ENCODE measurements around the gene DCLK1.

DCLK1 gene

DNA sequence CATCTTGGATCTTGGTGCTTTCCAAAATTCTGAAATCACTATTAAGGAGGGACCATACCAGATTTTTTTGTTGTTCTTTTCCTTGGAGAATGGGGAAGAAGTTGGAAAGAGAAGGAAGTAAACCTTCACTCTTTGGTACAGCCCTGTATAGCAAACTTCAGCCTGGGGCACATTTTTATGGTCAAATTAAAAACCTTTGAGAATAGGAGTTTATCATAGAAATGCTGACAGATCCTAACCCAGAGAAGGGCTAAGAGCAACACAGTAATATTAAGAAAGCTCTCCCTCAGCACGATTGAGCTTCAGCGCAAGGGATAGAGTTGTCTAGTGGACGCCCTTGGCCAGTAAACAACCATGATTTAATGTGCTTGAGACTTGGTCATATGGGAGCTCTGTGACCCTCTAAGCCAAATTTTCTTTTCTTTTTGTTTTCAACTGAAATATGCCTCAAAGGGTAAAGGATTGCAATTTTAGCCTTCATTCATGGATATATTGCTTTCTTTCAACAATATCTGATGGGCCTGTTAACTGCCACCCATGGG, 360.4 kb downstream of the DCLK1 start:
- DNase-seq: no peak

DNA sequence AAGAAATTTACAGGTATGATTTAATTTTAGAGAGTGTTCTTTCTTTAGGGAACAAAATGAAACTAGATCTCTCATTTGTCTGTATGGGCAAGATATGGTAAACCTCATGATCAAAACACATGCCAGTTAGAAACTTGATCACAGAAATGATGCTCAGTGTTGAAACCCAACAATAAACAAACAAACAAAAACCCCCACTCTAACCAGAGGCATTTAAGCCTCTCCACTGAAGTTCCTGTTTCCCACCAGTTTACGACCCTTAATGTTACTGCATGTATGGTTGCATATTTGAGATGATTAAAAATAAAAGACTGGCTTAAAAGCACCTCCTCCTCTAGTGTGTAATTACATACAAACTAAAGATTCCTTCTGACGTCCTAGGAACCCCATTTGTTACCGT, 361.4 kb downstream of the DCLK1 start:
- DNase-seq: no peak

DNA sequence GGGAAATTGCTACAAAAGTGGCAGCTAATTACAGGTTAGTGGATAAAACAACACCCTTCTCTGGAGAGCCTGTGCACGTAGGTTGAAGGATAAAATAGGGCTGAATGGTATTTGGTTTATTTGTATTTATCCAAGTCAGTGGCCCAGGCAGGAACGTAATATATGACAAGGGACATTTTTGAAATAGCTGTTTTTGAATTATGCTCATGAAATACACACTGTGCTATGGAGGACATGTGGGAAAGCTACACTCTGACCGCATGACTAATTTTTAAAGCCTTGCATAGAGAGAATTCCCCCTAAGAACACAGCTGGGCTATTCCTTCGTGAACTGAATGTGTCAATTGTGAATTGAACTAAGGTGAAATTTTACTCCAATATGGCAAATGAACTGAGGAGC, 362.6 kb downstream of the DCLK1 start:
- no peak for DNase-seq

DNA sequence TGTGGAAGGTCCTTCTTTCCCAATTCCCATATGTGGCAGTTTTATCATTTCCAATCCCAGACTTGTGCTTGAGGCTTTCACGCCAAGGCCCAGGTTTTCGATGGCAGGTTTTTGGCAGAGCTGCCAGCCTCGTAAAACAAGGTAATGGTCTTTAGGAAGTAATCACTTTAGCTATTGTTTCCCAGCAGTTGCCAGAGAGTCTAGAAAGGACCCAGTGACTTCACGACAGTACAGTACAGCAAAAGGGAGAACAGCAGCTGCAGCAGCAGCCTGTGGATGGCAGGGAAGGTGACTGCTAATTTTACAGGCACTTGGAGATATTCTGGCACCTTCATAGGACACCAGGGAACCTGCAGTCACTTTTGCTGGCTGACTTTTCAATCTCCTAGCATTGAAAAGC, 363.1 kb downstream of the DCLK1 start:
- peak; percentile 81 for DNase-seq

DNA sequence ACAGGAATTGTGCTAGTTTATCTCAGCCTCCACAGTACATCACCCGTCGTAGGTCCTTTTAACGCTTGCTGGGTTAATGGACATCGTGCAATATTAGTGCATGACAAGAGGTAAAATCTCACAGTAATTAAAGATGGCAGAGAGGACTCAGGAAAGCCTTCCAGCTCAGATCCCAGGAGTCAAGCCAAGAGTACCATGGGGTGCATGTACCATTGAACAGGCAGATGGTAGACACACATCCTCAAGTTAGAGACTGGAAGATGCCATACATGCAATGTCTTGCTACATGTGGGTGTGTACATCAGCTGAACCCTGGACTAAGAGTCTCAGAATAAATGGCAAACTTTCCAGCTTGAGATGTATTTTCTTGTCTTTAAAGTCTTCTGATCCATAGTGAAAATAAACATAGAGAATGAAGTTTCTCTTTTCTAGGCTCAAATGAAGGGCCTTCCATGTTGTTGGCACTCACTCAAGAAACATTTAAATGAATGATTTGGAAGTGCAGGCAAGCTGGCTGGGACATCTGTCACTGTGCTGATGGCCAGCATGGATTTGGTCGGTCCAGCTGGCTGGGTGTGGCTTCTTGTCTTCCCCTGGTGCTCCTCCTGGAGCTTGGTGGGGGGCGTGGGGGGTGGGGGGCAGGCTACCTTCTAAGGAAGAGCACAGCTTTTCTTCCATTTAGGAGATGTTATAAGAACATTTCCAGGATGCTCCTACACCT, 363.8 kb downstream of the DCLK1 start:
- peak; percentile 90 for DNase-seq

DNA sequence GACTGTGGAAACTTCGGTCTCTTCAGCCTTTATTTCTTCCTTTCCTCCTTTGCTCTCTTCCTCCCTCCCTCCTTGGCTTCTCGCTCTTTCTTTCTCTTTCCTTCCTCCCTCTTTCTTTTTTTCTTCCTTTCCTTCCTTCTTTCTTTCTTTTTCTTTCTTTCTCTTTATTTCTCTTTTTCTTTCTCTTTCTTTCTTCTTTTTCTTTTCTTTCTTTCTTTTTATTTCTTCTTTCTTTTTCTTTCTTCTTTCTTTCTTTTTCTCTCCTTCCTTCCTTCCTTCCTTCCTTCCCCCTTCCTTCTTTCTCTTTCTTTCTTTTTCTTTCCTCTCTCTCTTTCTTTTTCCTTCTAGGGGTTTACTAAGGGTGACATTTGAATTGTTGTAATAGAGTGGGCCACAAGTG, 364.5 kb downstream of the DCLK1 start:
- no peak for DNase-seq

DNA sequence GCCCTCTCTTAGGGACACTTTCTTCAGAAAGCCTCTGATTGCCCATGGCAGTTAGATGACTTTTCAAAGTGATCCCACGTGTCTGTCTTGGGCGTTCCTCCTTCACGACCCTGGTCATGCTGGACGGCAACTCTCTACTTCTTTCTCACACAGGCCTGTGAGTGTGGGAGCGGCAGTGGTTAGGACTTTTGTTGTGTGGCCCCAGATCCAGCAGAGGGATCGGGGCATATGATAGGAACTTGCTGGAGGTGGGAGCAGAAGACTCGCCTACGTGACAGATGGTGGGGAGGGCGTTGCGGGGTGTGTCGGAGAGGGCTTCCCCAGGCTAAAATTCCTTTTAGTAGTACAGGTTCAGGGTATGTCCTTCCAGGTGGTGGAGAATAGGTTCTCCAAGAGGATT, 365.2 kb downstream of the DCLK1 start:
- DNase-seq: no peak

DNA sequence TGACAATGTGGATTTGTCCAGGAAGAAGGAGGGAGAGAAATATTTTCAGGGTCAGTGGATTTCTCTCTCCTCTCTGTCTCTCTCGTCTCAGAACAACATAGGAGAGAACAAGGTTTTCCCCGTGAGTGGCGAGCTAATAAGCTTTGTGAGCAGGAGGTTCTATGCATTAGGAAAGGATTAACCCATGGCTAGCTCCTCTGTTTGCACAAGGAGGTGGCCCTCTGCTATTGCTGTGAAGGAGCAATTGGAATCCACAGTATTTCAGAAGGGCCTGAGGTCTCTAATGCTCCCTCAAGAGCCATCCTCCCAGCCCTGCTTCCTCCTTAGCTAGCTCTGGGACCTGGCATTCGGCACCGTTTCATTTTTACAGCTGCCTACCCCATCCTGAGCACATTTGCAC, 365.8 kb downstream of the DCLK1 start:
- no peak for DNase-seq

DNA sequence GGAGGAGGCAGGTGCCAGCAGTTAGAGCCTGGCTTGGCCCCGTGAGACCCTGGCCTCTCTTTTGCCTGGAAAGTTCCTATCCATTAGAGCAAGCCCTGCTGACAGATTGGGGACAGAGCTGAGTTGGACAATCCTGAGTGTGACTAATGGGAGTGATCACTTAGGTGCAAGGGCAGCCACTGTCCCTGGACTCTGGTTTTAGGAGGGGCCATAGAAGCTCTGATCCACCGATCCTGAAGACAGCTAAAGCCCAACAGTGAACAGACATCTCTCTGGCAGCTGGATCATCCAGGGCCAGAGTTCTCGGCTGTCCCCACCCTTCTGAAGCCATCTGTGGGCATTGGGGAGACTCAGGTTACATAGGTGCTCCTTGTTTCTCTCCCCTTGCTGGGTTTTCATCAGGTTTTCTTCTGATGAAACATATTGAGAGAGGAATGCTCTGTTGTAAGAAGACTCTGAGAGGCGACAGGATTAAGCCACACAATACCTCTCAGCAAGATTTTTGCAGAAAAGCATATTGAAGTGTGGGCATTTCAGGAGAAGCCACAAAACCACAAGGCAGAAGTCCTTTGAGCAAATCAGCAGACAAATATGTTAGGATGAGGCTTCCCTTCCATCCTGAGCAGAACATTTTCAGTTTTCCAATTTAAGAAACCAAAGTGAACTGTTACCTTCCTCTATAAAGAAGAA, 366.7 kb downstream of the DCLK1 start:
- DNase-seq: no peak

DNA sequence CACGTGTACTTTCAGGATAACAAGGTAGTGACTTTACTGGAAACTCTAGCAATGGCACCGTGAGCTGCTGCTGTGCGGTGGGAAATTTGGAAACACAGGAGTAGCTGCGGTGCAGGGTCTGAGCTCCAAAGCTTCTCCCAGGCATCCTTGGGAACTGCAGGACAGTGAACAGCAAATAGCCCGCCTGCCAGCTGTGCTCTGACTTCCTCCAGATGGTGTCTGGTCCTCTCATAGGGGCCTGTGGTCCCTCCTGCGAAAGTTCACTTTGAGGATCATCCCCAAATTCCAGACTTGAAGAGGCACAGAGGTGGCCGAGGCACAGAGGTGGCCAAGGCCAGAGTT, 367.4 kb downstream of the DCLK1 start:
- no peak for DNase-seq

DNA sequence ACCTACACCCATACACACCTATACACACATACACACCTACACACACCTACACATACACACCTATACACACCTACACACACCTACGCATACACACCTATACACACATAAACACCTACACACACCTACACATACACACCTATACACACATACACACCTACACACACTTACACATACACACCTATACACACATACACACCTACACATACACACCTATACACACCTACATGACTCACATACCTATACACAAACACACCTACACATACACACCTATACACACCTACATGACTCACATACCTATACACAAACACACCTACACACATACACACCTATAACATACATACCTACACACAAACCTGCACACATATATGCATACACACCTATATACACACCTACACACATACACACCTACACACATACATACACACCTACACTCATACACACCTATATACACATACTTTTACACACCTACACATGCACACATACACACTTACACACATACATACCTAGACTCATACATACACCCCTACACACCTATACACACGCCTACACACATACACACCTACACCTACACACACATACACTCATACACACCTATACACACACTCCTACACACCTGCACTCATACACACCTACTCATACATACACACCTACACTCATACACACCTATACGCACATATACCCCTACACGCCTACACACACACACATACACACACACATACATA, 368.0 kb downstream of the DCLK1 start:
- no peak for DNase-seq

DNA sequence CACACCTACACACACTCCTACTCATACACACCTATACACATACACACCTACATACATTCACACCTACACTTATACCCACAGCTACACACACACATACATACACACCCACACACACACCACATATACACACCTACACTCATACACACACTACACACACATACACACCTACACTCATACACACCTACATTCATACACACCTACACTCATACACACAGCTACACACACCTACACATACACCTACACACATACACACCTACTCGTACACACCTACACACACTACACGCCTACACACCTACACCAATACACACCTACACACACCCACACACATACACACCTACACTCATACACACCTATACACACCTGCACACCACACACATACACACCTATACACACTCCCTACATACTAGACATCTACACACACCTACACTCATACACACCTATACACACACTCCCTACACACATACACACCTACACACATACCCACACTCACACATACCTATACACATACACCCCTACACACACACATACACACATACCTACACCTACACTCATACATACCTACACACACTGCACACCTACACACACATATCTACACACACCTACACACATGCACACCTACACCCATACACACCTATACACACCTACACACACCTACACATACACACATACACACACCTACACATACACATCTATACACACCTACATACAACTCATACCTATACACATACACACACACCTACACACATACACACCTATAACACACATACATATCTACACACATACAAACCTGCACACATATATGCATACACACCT, 369.5 kb downstream of the DCLK1 start:
- DNase-seq: no peak

DNA sequence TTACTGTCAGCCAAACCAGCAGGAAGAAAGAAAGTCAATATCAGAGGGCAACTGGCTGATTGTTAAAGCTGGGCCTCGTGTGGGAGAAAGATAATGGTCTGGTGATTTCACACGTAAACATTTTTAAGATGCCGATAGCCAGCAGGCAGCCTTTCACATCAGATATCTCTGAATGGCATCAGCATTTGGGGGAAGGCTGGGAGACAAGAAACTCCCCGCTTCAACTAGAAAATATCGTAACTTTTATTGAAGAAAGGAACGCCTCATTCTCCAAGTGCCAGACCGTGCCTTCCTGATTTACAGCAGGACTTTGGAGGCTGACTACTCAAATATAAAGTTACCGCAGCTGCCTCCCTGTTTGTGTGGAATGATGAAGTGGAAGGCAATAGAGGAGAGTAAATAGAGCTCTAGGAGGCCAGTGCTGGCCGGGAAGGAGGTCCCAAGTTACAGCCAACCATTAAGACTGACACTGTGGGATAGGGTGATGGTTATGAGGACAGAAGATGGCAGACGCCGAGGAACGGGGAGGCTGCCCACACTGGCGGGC, 370.4 kb downstream of the DCLK1 start:
- no peak for DNase-seq

DNA sequence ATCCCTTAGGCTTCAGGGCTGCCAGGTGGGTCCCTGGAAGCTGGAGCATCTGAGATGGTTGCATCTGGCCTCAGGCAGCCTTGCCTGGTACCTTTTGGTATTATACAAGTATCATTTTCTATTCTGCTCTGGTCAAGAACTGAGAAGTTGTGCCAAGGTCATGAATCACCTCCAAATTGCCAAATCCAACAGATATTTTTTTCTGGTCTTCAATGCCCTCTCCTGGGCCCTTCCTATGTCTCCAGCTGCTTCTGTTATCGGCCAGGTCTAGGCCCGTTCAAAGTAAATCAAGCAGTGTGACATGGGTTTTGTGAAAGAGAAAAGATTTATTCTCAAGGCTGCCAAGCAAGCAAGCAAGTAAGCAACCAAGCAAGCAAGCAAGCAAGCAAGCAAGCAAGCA, 383.6 kb downstream of the DCLK1 start:
- no peak for DNase-seq

DNA sequence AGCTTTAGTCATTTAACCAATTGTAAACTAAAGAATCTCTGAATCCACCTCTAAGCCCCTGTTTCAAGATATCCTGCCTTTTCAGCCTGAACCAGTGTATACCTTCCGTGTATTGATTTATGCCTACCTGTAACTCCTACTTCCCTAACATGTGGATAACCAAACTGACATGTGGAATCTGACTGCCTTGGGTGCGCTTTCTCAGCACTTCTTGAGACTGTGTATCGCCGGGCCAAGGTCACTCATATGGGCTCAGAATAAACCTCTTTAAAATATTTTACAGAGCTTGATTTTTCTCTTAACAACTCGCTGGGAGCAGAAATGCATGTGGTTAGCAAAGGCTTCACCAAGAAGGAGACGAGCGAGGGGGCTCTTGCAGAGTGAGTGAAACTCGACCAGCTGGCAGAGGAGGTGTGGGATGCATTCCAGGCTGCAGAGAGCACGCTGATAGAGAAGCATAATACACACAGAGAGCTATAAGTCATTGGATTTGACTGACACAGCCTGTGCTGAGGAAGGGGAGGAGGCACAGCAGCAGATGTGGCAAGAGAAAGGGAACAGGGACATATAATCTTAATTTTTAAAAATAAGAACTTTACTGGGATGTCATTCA, 386.5 kb downstream of the DCLK1 start:
- DNase-seq: peak; percentile 11

DNA sequence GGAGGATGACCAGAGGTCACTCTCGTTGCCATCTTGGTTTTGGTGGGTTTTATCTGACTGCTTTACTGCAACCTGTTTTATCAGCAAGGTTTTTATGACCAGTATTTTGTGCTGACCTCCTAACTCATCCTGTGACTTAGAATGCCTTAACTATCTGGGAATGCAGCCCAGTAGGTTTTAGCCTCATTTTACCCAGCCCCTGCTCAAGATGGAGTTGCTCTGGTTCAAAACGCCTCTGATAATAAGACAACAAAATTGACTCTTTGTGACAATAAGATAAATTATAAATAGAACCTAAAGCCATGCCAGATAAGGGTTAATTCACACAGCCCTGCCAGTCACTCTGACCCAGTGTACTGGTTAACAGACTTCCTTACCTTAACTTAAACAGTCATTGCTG, 387.0 kb downstream of the DCLK1 start:
- no peak for DNase-seq

DNA sequence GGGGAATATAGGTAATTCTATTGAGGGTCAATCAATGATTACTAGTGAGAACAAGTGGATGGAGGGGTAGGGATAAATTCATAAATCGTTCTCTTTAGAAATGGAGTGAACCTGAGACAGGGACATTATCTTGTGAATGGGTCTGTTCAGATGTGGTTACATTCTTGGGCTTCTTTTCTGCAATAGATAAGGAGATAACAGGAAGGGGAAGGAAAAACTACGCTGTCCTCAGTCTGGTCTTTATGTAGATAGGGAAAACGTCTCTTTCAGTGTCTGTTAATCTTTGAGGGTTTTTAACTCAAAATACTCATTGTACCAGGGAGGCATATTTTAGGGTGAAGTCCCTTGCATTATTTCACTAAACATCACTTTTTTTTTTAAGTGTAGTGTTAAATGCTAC, 388.0 kb downstream of the DCLK1 start:
- no peak for DNase-seq

DNA sequence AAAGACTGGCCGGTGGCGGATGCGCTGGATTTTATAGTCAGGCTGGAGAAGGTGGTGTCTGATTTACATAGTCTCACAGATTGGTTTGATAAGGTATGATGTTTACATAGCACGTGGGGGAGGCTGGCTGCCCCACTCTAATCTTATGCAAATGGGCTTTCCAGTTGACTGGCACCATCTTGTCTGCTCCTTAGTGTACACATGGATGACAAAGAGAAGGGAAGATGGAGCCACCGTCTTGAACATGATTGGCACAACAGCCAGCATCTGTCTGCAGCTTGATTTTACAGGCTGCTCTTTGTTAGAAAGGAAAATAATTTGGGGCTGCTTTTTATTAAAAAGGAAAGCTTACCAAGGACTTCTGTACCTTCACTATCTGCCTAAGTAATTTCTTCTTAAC, 389.5 kb downstream of the DCLK1 start:
- DNase-seq: no peak

DNA sequence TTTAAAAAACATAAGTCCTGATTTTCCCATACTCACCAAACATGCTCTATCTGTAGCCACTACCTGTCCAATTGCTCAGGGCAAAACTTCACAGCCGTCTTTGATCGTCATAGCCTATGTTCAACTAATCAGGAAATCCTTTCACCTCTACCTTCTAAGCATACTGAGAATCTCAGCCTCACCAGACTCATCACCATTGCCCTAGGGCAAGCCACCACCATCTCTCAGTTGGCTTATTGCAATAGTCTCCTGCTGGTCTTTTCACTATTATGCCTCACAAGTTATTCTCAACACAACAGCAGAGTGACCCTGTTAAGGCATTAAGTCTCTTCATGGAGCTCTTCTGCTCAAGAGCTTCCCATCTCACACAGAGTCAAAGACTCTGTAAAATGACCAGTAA, 394.3 kb downstream of the DCLK1 start:
- DNase-seq: no peak

DNA sequence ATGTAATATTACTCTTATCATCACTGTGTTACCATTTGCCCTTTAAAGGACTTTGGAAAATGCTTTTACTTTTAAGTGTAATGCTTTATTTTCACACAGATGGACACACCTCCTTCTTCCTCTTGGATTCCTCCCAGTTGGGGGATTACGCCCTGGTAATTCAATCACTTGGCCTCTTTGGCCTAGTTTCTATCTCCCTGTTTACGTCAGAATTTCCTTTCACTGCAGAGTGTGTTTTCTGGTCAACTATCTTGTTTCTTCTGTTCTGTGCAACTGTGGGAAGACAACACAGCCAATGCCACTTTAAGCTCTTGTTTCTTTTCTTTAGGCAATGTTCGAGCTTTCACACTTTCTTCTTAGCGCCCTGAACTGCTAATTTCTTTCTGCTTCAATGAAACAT, 397.4 kb downstream of the DCLK1 start:
- DNase-seq: no peak

DNA sequence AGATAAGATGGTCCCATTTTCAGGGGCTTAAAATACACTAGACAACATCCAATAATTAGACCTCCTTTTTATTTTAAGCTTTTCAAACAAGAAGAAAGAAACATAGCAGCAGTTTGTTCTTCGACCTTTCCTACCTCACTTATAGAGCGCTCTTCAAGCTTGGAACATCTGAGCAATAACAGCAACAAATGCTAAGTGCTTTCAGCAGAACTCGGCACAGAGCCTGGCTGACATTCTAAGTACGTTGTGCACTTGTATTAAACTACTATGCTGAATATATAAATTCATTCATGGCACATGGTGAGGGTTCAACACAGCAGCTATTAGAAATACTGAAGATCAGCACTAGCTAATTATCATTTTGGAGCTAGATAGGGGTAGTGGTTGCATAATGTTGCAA, 398.6 kb downstream of the DCLK1 start:
- DNase-seq: no peak

DNA sequence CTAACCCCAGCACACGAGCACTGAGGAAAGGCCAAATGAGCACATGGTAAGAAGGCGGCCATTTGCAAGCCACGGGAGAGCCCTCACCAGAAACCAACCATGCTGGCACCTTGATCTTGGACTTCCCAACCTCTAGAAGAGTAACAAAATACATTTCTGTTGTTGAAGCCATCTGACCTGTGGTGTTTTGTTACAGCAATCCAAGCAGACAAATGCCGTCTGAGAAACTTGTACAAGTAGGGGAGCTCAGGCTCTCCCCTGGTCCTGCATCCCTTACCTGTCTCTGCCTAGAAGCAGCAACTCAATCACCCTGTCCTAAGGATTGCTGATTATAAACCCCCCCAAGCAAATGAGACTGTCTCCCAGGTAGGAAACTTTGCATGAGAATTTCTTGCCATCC, 399.7 kb downstream of the DCLK1 start:
- no peak for DNase-seq
